OCI-LY1 (cell line): ENCODE measurements around the gene CSGALNACT2.

ENCODE experiments used
- CTCF ChIP-seq: fragments of 200-600 bp; sonication (generic), shearing (Covaris generic); IDR thresholded peaks from 2 replicates; pipeline ENCODE4 v1.5.1; 2017; ENCODE audit warnings: mild to moderate bottlenecking, antibody characterized with exemption, low read length, moderate library complexity, mixed read lengths
- EZH2 ChIP-seq: fragments of 200-600 bp; sonication (generic), shearing (Covaris generic); IDR thresholded peaks from 2 replicates; pipeline ENCODE4 v1.8.0; 2017; ENCODE audit warnings: borderline replicate concordance, mixed run types, mild to moderate bottlenecking, antibody characterized with exemption, low read length, moderate library complexity, mixed read lengths

- no peak for TF ChIP-seq CTCF
- TF ChIP-seq EZH2 = no peak
These were observed 57.3 kb downstream of the CSGALNACT2 start for GRCh38 chr10:43195557-43195956.
